Measurements from ENCODE around the gene ANO8.

- TF ChIP-seq CTCF (IDR thresholded peaks at IDR 0.05) (no peak), POLR2A (IDR thresholded peaks at IDR 0.05) (no peak), POLR2AphosphoS5 (IDR thresholded peaks at IDR 0.05) (no peak)
Measured at GRCh38 chr19:17325133-17325532, 9.5 kb downstream of the ANO8 start.

All from upper lobe of left lung (tissue), 4 donors.